Fibroblast of the aortic adventitia (primary cell): ENCODE results near the gene CLCN5. TPM values are rescaled to one million over a fixed set of nuclear protein-coding genes. Genes with fewer than 3 reads are reported as not detected.
A peak's percentile ranks its signal among the peaks of the same experiment; 100 is the strongest.

Source experiments
- DNase-seq: peaks from one replicate; pipeline ENCODE4 v3.0.0-alpha.2; 2010; ENCODE audit warnings: low read depth
- H3K4me3 ChIP-seq: 2 replicates; pipeline ENCODE4 v1.5.1; 2011; ENCODE audit warnings: low read depth, mild to moderate bottlenecking, control low read depth, low read length, moderate library complexity
- CTCF ChIP-seq: IDR thresholded peaks from 2 replicates; pipeline ENCODE4 v1.5.1; 2011; ENCODE audit warnings: mild to moderate bottlenecking, low read length, control low read depth, inconsistent platforms; ENCODE audit not compliant: insufficient read depth
- total RNA-seq: library from RNA; depleted of rRNA; stranded (reverse); fragments of >200 nt; gene quantifications from 2 replicates; pipeline ENCODE4 v1.2.3, GENCODE V29; 2012; ENCODE audit warnings: low replicate concordance

CLCN5 gene
- total RNA-seq, 1 donor = 13.5 TPM

- no peak for TF ChIP-seq CTCF
- no peak for DNase-seq
- no peak overlapping the region for H3K4me3 ChIP-seq
Observed at GRCh38 chrX:49956313-49956712, 33.9 kb downstream of the CLCN5 start.

GRCh38 chrX:49958727-49959485, 36.5 kb downstream of the CLCN5 start:
- no peak overlapping the region for H3K4me3 ChIP-seq
- no peak for DNase-seq
- no peak for TF ChIP-seq CTCF

GRCh38 chrX:49959602-49960001, 37.2 kb downstream of the CLCN5 start:
- H3K4me3 ChIP-seq = no peak overlapping the region
- no peak for TF ChIP-seq CTCF
- DNase-seq = no peak

- no peak for DNase-seq
- no peak for TF ChIP-seq CTCF
- no peak overlapping the region for H3K4me3 ChIP-seq
Observed at GRCh38 chrX:49960061-49960460, 37.7 kb downstream of the CLCN5 start.

- peak; percentile 25 for DNase-seq
- no peak overlapping the region for H3K4me3 ChIP-seq
- TF ChIP-seq CTCF = no peak
Observed at GRCh38 chrX:49970674-49971073, 48.3 kb downstream of the CLCN5 start.

GRCh38 chrX:49972328-49972860, 50.0 kb downstream of the CLCN5 start:
- no peak overlapping the region for H3K4me3 ChIP-seq
- TF ChIP-seq CTCF = no peak
- DNase-seq = peak; percentile 50
